PC-9 (cell line): Measurements from ENCODE around the gene FLNB. TPM values are rescaled to one million over a fixed set of nuclear protein-coding genes. Genes with fewer than 3 reads are reported as not detected.

ENCODE experiments used
- BruUV-seq: library from RNA; stranded (reverse); fragments of 400-500 nt; replicated peaks from 2 replicates; lab custom pipeline; 2021; lab: Mats Ljungman, UMichigan
- CTCF ChIA-PET: fragments of 300-600 bp; sonication (Branson Sonifier 250); formaldehyde crosslinking; loops from one replicate; lab custom pipeline; 2022; ENCODE audit warnings: antibody characterized with exemption; lab: Charles Lee
- POLR2A ChIA-PET: fragments of 300-600 bp; sonication (Branson Sonifier 250); formaldehyde crosslinking; loops from one replicate; lab custom pipeline; 2022; ENCODE audit warnings: antibody characterized with exemption; ENCODE audit not compliant: unreplicated experiment; lab: Charles Lee
- DNase-seq, 2 experiments: peaks; one replicate each; pipeline versions ENCODE4 v3.0.0 to v3.0.0-alpha.2; 2015 to 2022; ENCODE audit warnings: mixed read lengths in 1 of 2
- H2AFZ ChIP-seq: fragments of 200-600 bp; sonication (generic); 2 replicates; pipeline ENCODE4 v1.8.1; 2017; ENCODE audit warnings: antibody characterized with exemption
- H3F3A ChIP-seq: fragments of 200-600 bp; sonication (generic); 2 replicates; pipeline ENCODE4 v1.8.1; 2017; ENCODE audit warnings: antibody characterized with exemption, mild to moderate bottlenecking, low read depth; ENCODE audit not compliant: insufficient read depth
- H3K27ac ChIP-seq: fragments of 200-600 bp; sonication (generic); 2 replicates; pipeline ENCODE4 v1.6.1; 2016; ENCODE audit warnings: mixed run types
- H3K27me3 ChIP-seq: fragments of 200-600 bp; sonication (generic); 2 replicates; pipeline ENCODE4 v1.6.1; 2016; ENCODE audit warnings: low read depth, mixed run types; ENCODE audit not compliant: insufficient read depth
- H3K36me3 ChIP-seq: fragments of 200-600 bp; sonication (generic); 2 replicates; pipeline ENCODE4 v1.6.1; 2016; ENCODE audit warnings: low read depth, mixed run types
- H3K4me1 ChIP-seq: fragments of 200-600 bp; sonication (generic); replicated peaks from 2 replicates; pipeline ENCODE4 v1.6.1; 2016; ENCODE audit warnings: mixed run types; ENCODE audit not compliant: insufficient read depth
- H3K4me2 ChIP-seq: fragments of 200-600 bp; sonication (generic); 2 replicates; pipeline ENCODE4 v1.6.1; 2017; ENCODE audit warnings: mixed run types
- H3K4me3 ChIP-seq: fragments of 200-600 bp; sonication (generic); 2 replicates; pipeline ENCODE4 v1.6.1; 2016; ENCODE audit warnings: mixed run types
- H3K79me2 ChIP-seq: fragments of 200-600 bp; sonication (generic); 2 replicates; pipeline ENCODE4 v1.6.1; 2017; ENCODE audit warnings: low read depth, mixed run types
- H3K9me2 ChIP-seq: fragments of 200-600 bp; sonication (generic); 2 replicates; pipeline ENCODE4 v1.8.1; 2017; ENCODE audit warnings: mild to moderate bottlenecking; ENCODE audit not compliant: insufficient read depth
- H3K9me3 ChIP-seq: fragments of 200-600 bp; sonication (generic); 2 replicates; pipeline ENCODE4 v1.8.1; 2016; ENCODE audit warnings: low read depth; ENCODE audit not compliant: insufficient read depth
- H4K20me1 ChIP-seq: fragments of 200-600 bp; sonication (generic); 2 replicates; pipeline ENCODE4 v1.8.1; 2017; ENCODE audit not compliant: insufficient read depth
- CTCF ChIP-seq: fragments of 200-600 bp; sonication (generic); conservative IDR thresholded peaks from 2 replicates; pipeline ENCODE4 v1.6.1; 2017; ENCODE audit warnings: mixed run types, antibody characterized with exemption, mild to moderate bottlenecking, moderate library complexity
- EZH2 ChIP-seq: fragments of 200-600 bp; sonication (generic); IDR thresholded peaks from 2 replicates; pipeline ENCODE4 v1.8.0; 2017; ENCODE audit warnings: antibody characterized with exemption, low read depth
- intact Hi-C: fragments of 100-400 bp; cut with micrococcal nuclease; formaldehyde crosslinking; loops from one replicate; pipeline ENCODE4 v1.10.0; 2022; ENCODE audit not compliant: unreplicated experiment
- total RNA-seq: library from RNA; stranded (reverse); gene quantifications from 2 replicates; pipeline ENCODE4 v1.2.3, GENCODE V29; 2021

The FLNB gene
- total RNA-seq, 1 experiment from 2014 or later = 349 TPM

DNA sequence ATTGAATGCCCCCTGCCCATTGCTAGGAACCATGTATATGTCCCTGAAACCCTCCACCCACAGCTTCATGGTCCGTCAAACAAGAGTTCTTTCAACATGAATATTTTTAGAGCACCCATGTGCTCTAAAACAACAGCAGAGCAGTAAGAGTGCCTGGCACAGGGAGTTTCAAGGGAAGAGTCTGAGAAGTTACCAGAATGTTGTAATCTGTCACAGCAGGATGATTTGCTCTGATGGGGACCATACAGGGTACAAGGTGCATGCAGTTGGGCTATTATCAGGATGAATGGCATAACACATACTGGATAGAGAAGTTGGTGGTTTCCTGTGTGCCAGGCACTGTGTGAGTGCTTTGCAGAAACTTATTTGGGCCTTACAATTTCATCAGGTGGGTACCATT lies 27.8 kb upstream of the FLNB start:
- Histone ChIP-seq H3K4me2 (no peak overlapping the region), H3K27me3 (no peaks in the 10 kb centered on the region), H3K9me3 (no peaks in the 10 kb centered on the region), H3K36me3 (no peaks in the 10 kb centered on the region), H3K9me2 (no peaks in the 10 kb centered on the region), H3K79me2 (no peaks in the 10 kb centered on the region), H3F3A (peaks cover 51% of the 10 kb centered on the region), H2AFZ (no peak overlapping the region), H3K27ac (no peak overlapping the region), H3K4me1 (peaks cover 84% of the 10 kb centered on the region), H4K20me1 (no peaks in the 10 kb centered on the region), H3K4me3 (no peak overlapping the region)
- no peak for DNase-seq
- ChIA-PET POLR2A (no interaction called here), CTCF (no interaction called here)
- no peak for TF ChIP-seq CTCF
- no peak for TF ChIP-seq EZH2
- intact Hi-C loops = no loop called here
- BruUV-seq = no TSS peak

DNA sequence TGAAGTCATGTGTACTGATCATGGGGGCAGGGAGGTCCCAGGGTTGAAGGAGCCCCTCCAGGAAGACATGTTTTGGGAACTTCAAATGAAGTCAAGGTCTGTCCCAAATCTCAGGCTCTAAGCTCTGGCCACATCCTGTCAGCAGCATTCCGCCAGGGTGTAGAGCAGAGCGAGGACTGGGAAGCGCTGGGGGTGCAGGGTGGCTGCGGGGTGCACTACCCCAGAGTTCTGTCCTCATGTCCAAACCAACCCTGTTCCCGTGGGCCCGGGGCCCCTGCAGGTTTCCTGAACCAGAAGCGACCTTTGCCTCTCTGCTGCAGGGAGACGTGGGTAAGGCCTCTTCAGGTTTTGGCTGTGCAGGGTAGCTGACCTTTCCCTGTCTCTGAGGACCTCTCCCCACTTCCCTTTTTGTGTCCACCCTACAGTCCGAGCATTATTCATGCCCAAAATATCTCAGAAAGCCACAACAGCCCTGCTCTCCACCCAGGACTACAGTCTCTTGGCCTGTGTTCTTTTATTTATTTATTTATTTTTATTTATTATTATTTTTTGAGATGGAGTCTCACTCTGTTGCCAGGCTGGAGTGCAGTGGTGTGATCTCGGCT lies 26.6 kb upstream of the FLNB start:
- Histone ChIP-seq H3K9me3 (no peaks in the 10 kb centered on the region), H3K9me2 (no peaks in the 10 kb centered on the region), H3K4me1 (peaks cover 79% of the 10 kb centered on the region), H4K20me1 (no peaks in the 10 kb centered on the region), H3F3A (peaks cover 46% of the 10 kb centered on the region), H3K79me2 (no peaks in the 10 kb centered on the region), H2AFZ (no peak overlapping the region), H3K27me3 (no peaks in the 10 kb centered on the region), H3K4me2 (no peak overlapping the region), H3K4me3 (no peak overlapping the region), H3K36me3 (no peaks in the 10 kb centered on the region), H3K27ac (no peak overlapping the region)
- intact Hi-C loops = no loop called here
- DNase-seq = no peak
- ChIA-PET POLR2A (no interaction called here), CTCF (interaction anchor here (0.6 kb wide), 1 partner anchor 18 kb away, joined by 5 read pairs; no protein-coding TSS in a partner anchor)
- BruUV-seq = no TSS peak
- TF ChIP-seq CTCF (no peak), EZH2 (no peak)

GRCh38 chr3:57982561-57983243 lies 25.5 kb upstream of the FLNB start:
- no TSS peak for BruUV-seq
- no peak overlapping the region for H3K4me2 ChIP-seq
- H3F3A ChIP-seq = peaks cover 46% of the 10 kb centered on the region
- H3K4me1 ChIP-seq = peaks cover 79% of the 10 kb centered on the region
- H3K9me3 ChIP-seq = no peaks in the 10 kb centered on the region
- TF ChIP-seq EZH2 = no peak
- no peak for TF ChIP-seq CTCF
- ChIA-PET CTCF (interaction anchor here (0.5 kb wide), 1 partner anchor 8 kb away, joined by 3 read pairs; no protein-coding TSS in a partner anchor), POLR2A (no interaction called here)
- no peak for DNase-seq
- no peaks in the 10 kb centered on the region for H3K79me2 ChIP-seq
- intact Hi-C loops = no loop called here
- no peaks in the 10 kb centered on the region for H3K27me3 ChIP-seq
- no peak overlapping the region for H3K27ac ChIP-seq
- H4K20me1 ChIP-seq = no peaks in the 10 kb centered on the region
- no peaks in the 10 kb centered on the region for H3K9me2 ChIP-seq
- H2AFZ ChIP-seq = no peak overlapping the region
- no peak overlapping the region for H3K4me3 ChIP-seq
- no peaks in the 10 kb centered on the region for H3K36me3 ChIP-seq
